Measurements from ENCODE around the gene MCF2. TPM values are rescaled to one million over a fixed set of nuclear protein-coding genes. Genes with fewer than 3 reads are reported as not detected.

The MCF2 gene
- polyA plus RNA-seq, 1 of the 3 experiments (the other 2 are of a cell fraction) = 0.05 TPM

- Histone ChIP-seq H3K9ac (no peak overlapping the region), H3K27me3 (ENCODE audit: insufficient read depth) (peaks cover 7% of the 10 kb centered on the region; the same call in 1 of the 2 replicates), H3K27ac (ENCODE audit: low read depth in 2 of 2, low read length in 1 of 2) (no peak overlapping the region), H3K36me3 (replicated peaks in 1 of 2; ENCODE audit: control insufficient read depth in 1 of 2, insufficient read depth in 2 of 2, low read length in 1 of 2) (no peaks in the 10 kb centered on the region), H2AFZ (ENCODE audit: low read depth) (no peak overlapping the region), H3F3A (replicated peaks; ENCODE audit: insufficient read depth) (no peaks in the 10 kb centered on the region), H3K79me2 (ENCODE audit: insufficient read depth) (no peaks in the 10 kb centered on the region), H3K9me2 (no peaks in the 10 kb centered on the region), H3K9me3 (no peaks in the 10 kb centered on the region), H3K4me3 (ENCODE audit: low read depth in 2 of 2, low read length in 1 of 2) (no peak overlapping the region), H3K4me1 (ENCODE audit: control insufficient read depth in 1 of 2, insufficient read depth in 2 of 2, low read depth in 1 of 2, low read length in 1 of 2) (no peaks in the 10 kb centered on the region), H3K4me2 (no peak overlapping the region), H4K20me1 (ENCODE audit: insufficient read depth) (no peaks in the 10 kb centered on the region)
- WGBS (ENCODE audit: low lambda C conversion rate) = 0% methylated on average over 4 of the region's 4 CpGs
- ChIA-PET POLR2A (no interaction called here), CTCF (interaction anchor here (0.9 kb wide), 1 partner anchor 21 kb away, joined by 3 read pairs; no protein-coding TSS in a partner anchor)
- no peak for DNase-seq
- TF ChIP-seq TAF1 (IDR thresholded peaks at IDR 0.05; ENCODE audit: borderline replicate concordance, low read depth, low read length) (no peak), RXRA (IDR thresholded peaks at IDR 0.05; ENCODE audit: borderline replicate concordance, low read depth) (no peak), JUND (IDR thresholded peaks at IDR 0.05) (no peak), POLR2AphosphoS5 (IDR thresholded peaks at IDR 0.05; ENCODE audit: low read depth, low read length) (no peak)
- TF ChIP-seq, protein P1, sequence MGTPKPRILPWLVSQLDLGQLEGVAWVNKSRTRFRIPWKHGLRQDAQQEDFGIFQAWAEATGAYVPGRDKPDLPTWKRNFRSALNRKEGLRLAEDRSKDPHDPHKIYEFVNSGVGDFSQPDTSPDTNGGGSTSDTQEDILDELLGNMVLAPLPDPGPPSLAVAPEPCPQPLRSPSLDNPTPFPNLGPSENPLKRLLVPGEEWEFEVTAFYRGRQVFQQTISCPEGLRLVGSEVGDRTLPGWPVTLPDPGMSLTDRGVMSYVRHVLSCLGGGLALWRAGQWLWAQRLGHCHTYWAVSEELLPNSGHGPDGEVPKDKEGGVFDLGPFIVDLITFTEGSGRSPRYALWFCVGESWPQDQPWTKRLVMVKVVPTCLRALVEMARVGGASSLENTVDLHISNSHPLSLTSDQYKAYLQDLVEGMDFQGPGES (IDR thresholded peaks at IDR 0.05; ENCODE audit: low read depth, low read length) = no peak
- TF ChIP-seq, protein P2, sequence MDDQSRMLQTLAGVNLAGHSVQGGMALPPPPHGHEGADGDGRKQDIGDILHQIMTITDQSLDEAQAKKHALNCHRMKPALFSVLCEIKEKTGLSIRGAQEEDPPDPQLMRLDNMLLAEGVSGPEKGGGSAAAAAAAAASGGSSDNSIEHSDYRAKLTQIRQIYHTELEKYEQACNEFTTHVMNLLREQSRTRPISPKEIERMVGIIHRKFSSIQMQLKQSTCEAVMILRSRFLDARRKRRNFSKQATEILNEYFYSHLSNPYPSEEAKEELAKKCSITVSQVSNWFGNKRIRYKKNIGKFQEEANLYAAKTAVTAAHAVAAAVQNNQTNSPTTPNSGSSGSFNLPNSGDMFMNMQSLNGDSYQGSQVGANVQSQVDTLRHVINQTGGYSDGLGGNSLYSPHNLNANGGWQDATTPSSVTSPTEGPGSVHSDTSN (IDR thresholded peaks at IDR 0.05) = no peak
Measured at GRCh38 chrX:139581068-139581467, 126.9 kb downstream of the MCF2 start.

DNA sequence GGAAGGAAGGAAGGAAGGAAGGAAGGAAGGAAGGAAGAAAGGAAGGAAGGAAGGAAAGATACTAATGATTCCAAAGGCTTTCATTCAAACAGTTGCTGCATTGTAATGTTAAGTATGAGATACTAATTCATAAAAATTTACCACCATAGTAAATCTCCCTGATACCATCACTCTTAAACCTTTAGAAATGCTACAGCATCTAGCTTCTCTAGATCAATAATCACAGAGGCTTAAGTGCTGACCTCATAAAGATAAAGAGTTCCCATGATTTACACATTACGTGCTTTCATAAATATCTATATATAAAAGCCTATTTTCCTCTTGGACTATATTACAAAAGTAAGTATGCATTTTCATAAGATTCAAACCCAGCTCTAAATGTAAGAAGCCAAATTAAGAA is 141.0 kb downstream of the MCF2 start:
- 11% methylated on average over 1 of the region's 1 CpG for WGBS (ENCODE audit: low lambda C conversion rate)

More for the DNA sequence above, 141.0 kb downstream of the MCF2 start:
- CTCF ChIA-PET = no interaction called here
- no peak for DNase-seq
- Histone ChIP-seq H3K36me3 (replicated peaks in 1 of 2; ENCODE audit: control insufficient read depth in 1 of 2, insufficient read depth in 2 of 2, low read length in 1 of 2) (no peaks in the 10 kb centered on the region), H3K4me1 (ENCODE audit: control insufficient read depth in 1 of 2, insufficient read depth in 2 of 2, low read depth in 1 of 2, low read length in 1 of 2) (no peaks in the 10 kb centered on the region), H2AFZ (ENCODE audit: low read depth) (no peak overlapping the region), H4K20me1 (ENCODE audit: insufficient read depth) (no peaks in the 10 kb centered on the region), H3K27me3 (ENCODE audit: insufficient read depth) (no peaks in the 10 kb centered on the region; the same call in 1 of the 2 replicates), H3K79me2 (ENCODE audit: insufficient read depth) (no peaks in the 10 kb centered on the region), H3K9me2 (no peaks in the 10 kb centered on the region), H3K4me3 (ENCODE audit: low read depth in 2 of 2, low read length in 1 of 2) (no peak overlapping the region), H3K9ac (no peak overlapping the region), H3F3A (replicated peaks; ENCODE audit: insufficient read depth) (no peaks in the 10 kb centered on the region), H3K9me3 (no peaks in the 10 kb centered on the region), H3K27ac (ENCODE audit: low read depth in 2 of 2, low read length in 1 of 2) (no peak overlapping the region), H3K4me2 (no peak overlapping the region)
- TF ChIP-seq, protein P3, sequence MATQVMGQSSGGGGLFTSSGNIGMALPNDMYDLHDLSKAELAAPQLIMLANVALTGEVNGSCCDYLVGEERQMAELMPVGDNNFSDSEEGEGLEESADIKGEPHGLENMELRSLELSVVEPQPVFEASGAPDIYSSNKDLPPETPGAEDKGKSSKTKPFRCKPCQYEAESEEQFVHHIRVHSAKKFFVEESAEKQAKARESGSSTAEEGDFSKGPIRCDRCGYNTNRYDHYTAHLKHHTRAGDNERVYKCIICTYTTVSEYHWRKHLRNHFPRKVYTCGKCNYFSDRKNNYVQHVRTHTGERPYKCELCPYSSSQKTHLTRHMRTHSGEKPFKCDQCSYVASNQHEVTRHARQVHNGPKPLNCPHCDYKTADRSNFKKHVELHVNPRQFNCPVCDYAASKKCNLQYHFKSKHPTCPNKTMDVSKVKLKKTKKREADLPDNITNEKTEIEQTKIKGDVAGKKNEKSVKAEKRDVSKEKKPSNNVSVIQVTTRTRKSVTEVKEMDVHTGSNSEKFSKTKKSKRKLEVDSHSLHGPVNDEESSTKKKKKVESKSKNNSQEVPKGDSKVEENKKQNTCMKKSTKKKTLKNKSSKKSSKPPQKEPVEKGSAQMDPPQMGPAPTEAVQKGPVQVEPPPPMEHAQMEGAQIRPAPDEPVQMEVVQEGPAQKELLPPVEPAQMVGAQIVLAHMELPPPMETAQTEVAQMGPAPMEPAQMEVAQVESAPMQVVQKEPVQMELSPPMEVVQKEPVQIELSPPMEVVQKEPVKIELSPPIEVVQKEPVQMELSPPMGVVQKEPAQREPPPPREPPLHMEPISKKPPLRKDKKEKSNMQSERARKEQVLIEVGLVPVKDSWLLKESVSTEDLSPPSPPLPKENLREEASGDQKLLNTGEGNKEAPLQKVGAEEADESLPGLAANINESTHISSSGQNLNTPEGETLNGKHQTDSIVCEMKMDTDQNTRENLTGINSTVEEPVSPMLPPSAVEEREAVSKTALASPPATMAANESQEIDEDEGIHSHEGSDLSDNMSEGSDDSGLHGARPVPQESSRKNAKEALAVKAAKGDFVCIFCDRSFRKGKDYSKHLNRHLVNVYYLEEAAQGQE (IDR thresholded peaks at IDR 0.05; ENCODE audit: low read depth, low read length) = no peak
- POLR2A ChIA-PET = no interaction called here
